Peyer's patch (tissue), 4 donors: Measurements from ENCODE around the gene MIOX. TPM values are rescaled to one million over a fixed set of nuclear protein-coding genes. Genes with fewer than 3 reads are reported as not detected.

ENCODE experiments used
- DNase-seq, 3 donors: peaks; one replicate each; pipeline ENCODE4 v3.0.0-alpha.2; 2017 to 2019
- H3K27ac ChIP-seq, 4 donors: fragments of 200-600 bp; sonication (generic); one replicate each; pipeline ENCODE4 v1.5.1; 2016 to 2019
- H3K27me3 ChIP-seq, 2 donors: fragments of 200-600 bp; sonication (generic); one replicate each; pipeline ENCODE4 v1.5.1; 2019
- H3K36me3 ChIP-seq, 3 donors: fragments of 200-600 bp; sonication (generic); one replicate each; pipeline ENCODE4 v1.5.1; 2016 to 2019
- H3K4me1 ChIP-seq, 4 donors: fragments of 200-600 bp; sonication (generic); one replicate each; pipeline ENCODE4 v1.5.1; 2016 to 2019
- H3K4me3 ChIP-seq, 4 donors: fragments of 200-600 bp; sonication (generic); 1 replicate in 3 of 4; 2 replicates in 1 of 4; pipeline ENCODE4 v1.5.1; 2016 to 2019; ENCODE audit warnings: mild to moderate bottlenecking in 1 of 4
- H3K9me3 ChIP-seq, 4 donors: fragments of 200-600 bp; sonication (generic); one replicate each; pipeline ENCODE4 v1.5.1; 2016 to 2019; ENCODE audit warnings: mild to moderate bottlenecking in 1 of 4
- POLR2A ChIP-seq, 2 donors: fragments of 450-650 bp; IDR thresholded peaks; one replicate each; pipeline ENCODE4 v1.5.1; 2017; ENCODE audit warnings: antibody characterized with exemption in 2 of 2, mild to moderate bottlenecking in 2 of 2, moderate library complexity in 2 of 2
- total RNA-seq, 4 donors: library from RNA; depleted of rRNA; stranded (reverse); fragments of >200 nt; gene quantifications; one replicate each; pipeline ENCODE4 v1.1.0, GENCODE V29; 2016
- TF ChIP-seq, protein P1 (sequence below), 6 experiments: fragments of 450-650 bp in 4 of 6; fragments of 200-600 bp in 2 of 6; sonication (generic) in 1 of 6; IDR thresholded peaks; one replicate each; pipeline ENCODE4 v1.5.1; 2017 to 2019; ENCODE audit warnings: antibody characterized with exemption in 6 of 6, mild to moderate bottlenecking in 3 of 6, moderate library complexity in 1 of 6

The MIOX gene
- total RNA-seq, 4 donors from 2014 or later, result not detected

DNA sequence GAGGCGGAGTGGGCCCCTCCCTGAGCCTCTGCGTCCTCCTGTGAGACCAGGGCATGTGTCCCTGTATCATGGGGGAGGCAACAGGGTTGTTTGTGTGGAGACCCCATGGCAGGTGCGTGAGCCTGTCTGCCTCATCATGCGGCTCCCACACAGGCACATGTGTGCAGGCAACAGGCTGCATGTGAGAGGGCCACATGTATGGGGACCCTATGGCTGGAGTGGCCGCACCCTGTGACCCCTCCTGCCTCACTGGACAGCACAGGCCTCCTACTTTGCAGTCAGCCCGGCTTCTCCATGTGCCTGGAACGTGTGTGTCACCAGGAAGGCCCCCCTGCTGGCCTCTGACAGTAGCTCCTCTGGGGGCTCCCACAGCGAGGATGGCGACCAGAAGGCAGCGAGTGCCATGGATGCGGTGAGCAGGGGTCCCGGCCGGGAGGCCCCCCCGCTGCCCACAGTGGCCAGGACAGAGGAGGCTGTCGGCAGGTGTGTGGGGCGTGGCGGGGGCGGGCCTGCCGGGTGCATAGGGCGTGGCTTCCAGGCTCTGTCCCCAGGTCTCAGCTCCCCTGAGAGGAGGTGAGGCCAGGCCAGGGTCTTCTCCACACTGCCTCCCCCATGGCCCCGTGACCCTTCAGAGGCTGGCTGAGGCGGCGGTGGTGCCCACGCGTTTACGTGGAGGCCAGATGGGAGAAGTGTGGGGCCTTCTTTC lies 46.0 kb upstream of the MIOX start:
- Histone ChIP-seq H3K4me1 (peaks cover 0 to 21% (median 7%) of the 10 kb centered on the region in 4 donors), H3K4me3 (no peak overlapping the region), H3K27ac (no peak overlapping the region), H3K36me3 (peaks cover 0 to 72% (median 0%) of the 10 kb centered on the region in 3 donors), H3K27me3 (no peaks in the 10 kb centered on the region), H3K9me3 (no peaks in the 10 kb centered on the region)
- DNase-seq, result no peak
- TF ChIP-seq, protein P1, sequence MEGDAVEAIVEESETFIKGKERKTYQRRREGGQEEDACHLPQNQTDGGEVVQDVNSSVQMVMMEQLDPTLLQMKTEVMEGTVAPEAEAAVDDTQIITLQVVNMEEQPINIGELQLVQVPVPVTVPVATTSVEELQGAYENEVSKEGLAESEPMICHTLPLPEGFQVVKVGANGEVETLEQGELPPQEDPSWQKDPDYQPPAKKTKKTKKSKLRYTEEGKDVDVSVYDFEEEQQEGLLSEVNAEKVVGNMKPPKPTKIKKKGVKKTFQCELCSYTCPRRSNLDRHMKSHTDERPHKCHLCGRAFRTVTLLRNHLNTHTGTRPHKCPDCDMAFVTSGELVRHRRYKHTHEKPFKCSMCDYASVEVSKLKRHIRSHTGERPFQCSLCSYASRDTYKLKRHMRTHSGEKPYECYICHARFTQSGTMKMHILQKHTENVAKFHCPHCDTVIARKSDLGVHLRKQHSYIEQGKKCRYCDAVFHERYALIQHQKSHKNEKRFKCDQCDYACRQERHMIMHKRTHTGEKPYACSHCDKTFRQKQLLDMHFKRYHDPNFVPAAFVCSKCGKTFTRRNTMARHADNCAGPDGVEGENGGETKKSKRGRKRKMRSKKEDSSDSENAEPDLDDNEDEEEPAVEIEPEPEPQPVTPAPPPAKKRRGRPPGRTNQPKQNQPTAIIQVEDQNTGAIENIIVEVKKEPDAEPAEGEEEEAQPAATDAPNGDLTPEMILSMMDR (IDR thresholded peaks at IDR 0.05), result no peak
- TF ChIP-seq POLR2A (IDR thresholded peaks at IDR 0.05), result no peak

DNA sequence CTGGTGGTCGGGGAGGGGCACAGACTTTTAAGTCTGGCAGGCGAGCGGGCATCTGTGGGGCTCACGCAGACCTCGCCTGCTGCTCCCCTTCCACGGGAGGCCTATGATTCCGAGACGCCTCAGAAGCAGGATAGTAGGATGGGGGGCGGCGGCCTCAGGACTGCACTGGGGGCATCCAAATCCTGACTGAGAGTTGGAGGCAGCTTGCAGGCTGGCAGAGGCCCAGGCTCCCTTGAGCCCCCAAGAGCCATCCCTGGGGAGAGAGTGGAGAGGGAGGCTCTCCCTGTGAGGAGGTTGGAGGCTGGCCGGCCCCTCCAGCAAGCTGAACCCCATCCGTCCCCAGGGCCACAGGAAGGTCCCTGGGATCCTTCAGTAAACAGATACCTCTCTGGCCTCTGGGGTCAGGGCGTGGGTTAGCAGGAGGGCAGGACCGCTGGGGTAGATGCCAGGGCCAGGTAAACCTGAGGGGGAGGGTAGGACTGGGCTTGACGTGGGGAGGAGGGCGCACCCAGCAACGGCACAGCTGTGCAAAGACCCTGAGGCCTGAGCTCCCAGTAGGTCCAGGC lies 45.1 kb upstream of the MIOX start:
- no peak overlapping the region for H3K4me3 ChIP-seq
- DNase-seq, result no peak
- peaks cover 0 to 21% (median 7%) of the 10 kb centered on the region in 4 donors for H3K4me1 ChIP-seq
- no peaks in the 10 kb centered on the region for H3K27me3 ChIP-seq
- no peak overlapping the region for H3K27ac ChIP-seq
- H3K36me3 ChIP-seq, result peaks cover 0 to 72% (median 0%) of the 10 kb centered on the region in 3 donors
- TF ChIP-seq, protein P1 (IDR thresholded peaks at IDR 0.05), result no peak
- TF ChIP-seq POLR2A (IDR thresholded peaks at IDR 0.05), result no peak
- H3K9me3 ChIP-seq, result no peaks in the 10 kb centered on the region

DNA sequence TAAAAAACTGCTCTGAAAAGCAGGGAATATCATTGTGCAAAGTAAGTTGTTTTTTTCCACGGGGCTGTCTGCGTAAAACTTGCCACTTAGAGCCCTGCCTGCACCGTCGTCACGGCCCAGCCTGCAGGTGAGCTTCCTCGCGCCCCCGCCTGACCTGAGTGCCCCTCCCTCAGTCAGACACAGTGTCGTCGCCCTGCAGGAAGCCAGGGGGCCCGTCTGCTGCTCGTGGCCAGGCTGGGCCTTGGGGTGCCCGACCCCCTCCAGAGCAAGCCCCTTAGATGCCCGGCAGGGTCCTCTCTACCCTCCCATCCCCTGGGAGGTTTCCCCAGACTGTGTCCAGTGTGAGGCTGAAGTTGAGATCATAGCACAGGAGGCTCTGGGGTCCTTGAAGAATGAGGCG lies 43.5 kb upstream of the MIOX start:
- H3K9me3 ChIP-seq, result no peaks in the 10 kb centered on the region
- peaks cover 0 to 72% (median 0%) of the 10 kb centered on the region in 3 donors for H3K36me3 ChIP-seq
- peaks cover 0 to 21% (median 7%) of the 10 kb centered on the region in 4 donors for H3K4me1 ChIP-seq
- TF ChIP-seq, protein P1 (IDR thresholded peaks at IDR 0.05), result no peak
- TF ChIP-seq POLR2A (IDR thresholded peaks at IDR 0.05), result no peak
- peak overlapping the region in 1 of 4 donors; percentile 15 for H3K27ac ChIP-seq
- no peak overlapping the region for H3K4me3 ChIP-seq
- no peaks in the 10 kb centered on the region for H3K27me3 ChIP-seq
- DNase-seq, result no peak

DNA sequence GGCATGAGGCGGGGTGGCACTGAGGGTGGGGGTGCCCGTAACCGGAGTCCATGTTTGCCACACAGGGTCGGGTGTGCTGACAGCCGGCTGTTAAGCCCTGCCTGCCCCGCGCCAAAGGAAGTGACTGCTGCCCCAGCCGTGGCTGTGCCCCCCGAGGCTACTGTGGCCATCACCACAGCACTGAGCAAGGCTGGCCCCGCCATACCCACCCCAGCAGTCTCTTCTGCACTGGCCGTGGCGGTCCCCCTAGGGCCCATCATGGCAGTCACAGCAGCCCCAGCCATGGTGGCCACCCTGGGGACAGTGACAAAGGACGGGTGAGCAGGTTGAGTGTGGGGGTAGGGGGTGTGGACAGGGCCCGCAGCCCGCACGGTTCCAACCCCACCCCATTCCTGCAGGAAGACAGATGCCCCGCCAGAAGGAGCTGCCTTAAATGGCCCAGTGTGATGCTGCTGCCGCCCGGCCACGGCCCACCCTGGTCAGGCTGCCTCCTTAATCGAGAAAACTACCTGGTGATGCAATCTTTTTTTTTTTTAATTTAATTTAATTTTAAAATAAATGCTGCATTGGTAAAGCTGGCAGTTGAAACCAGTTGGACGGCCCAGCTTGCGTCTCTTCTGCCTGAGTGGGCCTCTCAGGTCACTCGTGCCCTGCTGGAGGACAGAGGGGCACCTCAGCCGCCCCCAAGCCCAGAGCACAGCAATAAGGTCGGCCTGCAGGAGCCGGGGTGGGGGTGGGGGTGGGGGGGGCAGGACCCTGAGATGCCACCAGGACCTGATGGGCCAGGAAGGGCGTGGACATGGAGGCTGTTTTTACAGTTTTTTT lies 42.6 kb upstream of the MIOX start:
- no peak for DNase-seq
- no peak overlapping the region for H3K4me3 ChIP-seq
- no peaks in the 10 kb centered on the region for H3K9me3 ChIP-seq
- H3K27ac ChIP-seq, result peak overlapping the region in 2 of 4 donors; percentile 15 to 44
- H3K27me3 ChIP-seq, result no peaks in the 10 kb centered on the region
- H3K36me3 ChIP-seq, result peaks cover 0 to 72% (median 0%) of the 10 kb centered on the region in 3 donors
- H3K4me1 ChIP-seq, result peaks cover 0 to 21% (median 7%) of the 10 kb centered on the region in 4 donors
- TF ChIP-seq, protein P1 (IDR thresholded peaks at IDR 0.05), result no peak
- no peak for TF ChIP-seq POLR2A (IDR thresholded peaks at IDR 0.05)

DNA sequence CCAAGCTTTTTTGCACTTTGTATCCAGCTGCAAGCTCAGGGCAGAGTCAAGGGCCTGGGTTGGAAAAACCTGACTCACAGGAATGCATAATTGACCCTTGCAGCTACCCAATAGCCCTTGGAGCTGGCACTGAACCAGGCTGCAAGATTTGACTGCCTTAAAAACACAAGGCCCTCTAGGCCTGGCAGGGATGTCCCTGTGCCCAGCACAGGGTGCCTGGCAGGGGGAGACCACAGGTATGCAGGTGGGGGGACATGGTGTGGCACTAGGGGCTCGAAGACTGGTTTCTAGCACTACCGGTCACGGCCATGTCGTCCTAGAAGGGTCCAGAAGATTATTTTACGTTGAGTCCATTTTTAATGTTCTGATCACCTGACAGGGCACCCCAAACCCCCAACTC lies 42.0 kb upstream of the MIOX start:
- no peak for TF ChIP-seq POLR2A (IDR thresholded peaks at IDR 0.05)
- TF ChIP-seq, protein P1 (IDR thresholded peaks at IDR 0.05), result no peak
- H3K36me3 ChIP-seq, result peaks cover 0 to 72% (median 0%) of the 10 kb centered on the region in 3 donors

More for the DNA sequence above, 42.0 kb upstream of the MIOX start:
- Histone ChIP-seq H3K27me3 (no peaks in the 10 kb centered on the region), H3K4me3 (no peak overlapping the region), H3K27ac (peak overlapping the region in 3 of 4 donors; percentile 38 to 60 (median 44)), H3K4me1 (peaks cover 0 to 21% (median 7%) of the 10 kb centered on the region in 4 donors), H3K9me3 (no peaks in the 10 kb centered on the region)
- peak in 2 of 3 donors; percentile 68 to 74 for DNase-seq
